ENCODE measurements around the gene PCDHGB6.
A peak's percentile ranks its signal among the peaks of the same experiment; 100 is the strongest.
"Not testable (repeated sequence)": the region's sequence is repeated elsewhere in the genome, so short reads cannot be mapped to it uniquely, and the experiment has no call there.

Gene PCDHGB6

GRCh38 chr5:141389153-141390042, 18.4 kb upstream of the PCDHGB6 start:
- no peak for DNase-seq

GRCh38 chr5:141392429-141393198, 15.2 kb upstream of the PCDHGB6 start, which contains the start of gene PCDHGA8:
Gene PCDHGA8 (plus strand): TSS chr5:141392633. CDS start chr5:141392814, 181 bp downstream.
- peak; percentile 39 for DNase-seq

GRCh38 chr5:141393267-141393666, 14.6 kb upstream of the PCDHGB6 start:
- no peak for DNase-seq

- not testable (repeated sequence) for DNase-seq
Measured at GRCh38 chr5:141394401-141395187, 13.2 kb upstream of the PCDHGB6 start.

- DNase-seq = not testable (repeated sequence)
Measured at GRCh38 chr5:141397756-141398551, 9.9 kb upstream of the PCDHGB6 start, which contains the start of gene PCDHGB5. Gene PCDHGB5 (plus strand): TSS chr5:141397947. CDS start chr5:141398128, 181 bp downstream.

GRCh38 chr5:141398608-141399007, 9.2 kb upstream of the PCDHGB6 start:
- DNase-seq = no peak

- no peak for DNase-seq
Measured at GRCh38 chr5:141399555-141400258, 8.1 kb upstream of the PCDHGB6 start.

GRCh38 chr5:141402553-141403243, 5.1 kb upstream of the PCDHGB6 start, which contains the start of gene PCDHGA9:
Gene PCDHGA9 (plus strand): TSS chr5:141402778. CDS start chr5:141402953, 175 bp downstream.
- DNase-seq = peak; percentile 73

- DNase-seq = no peak
Measured at GRCh38 chr5:141403387-141403786, 4.4 kb upstream of the PCDHGB6 start.

GRCh38 chr5:141409598-141410306, 1.9 kb downstream of the PCDHGB6 start:
- no peak for DNase-seq

- DNase-seq = no peak
Measured at GRCh38 chr5:141411575-141411974, 3.8 kb downstream of the PCDHGB6 start.

- peak; percentile 35 for DNase-seq
Measured at GRCh38 chr5:141412854-141413539, 5.2 kb downstream of the PCDHGB6 start, which contains the start of gene PCDHGA10. Gene PCDHGA10 (plus strand): TSS chr5:141412987. CDS start chr5:141413176, 189 bp downstream.

GRCh38 chr5:141413540-141414069, 5.8 kb downstream of the PCDHGB6 start:
- DNase-seq = no peak

- not testable (repeated sequence) for DNase-seq
Measured at GRCh38 chr5:141414548-141415274, 6.9 kb downstream of the PCDHGB6 start.

- not testable (repeated sequence) for DNase-seq
Measured at GRCh38 chr5:141415275-141415618, 7.4 kb downstream of the PCDHGB6 start.

GRCh38 chr5:141417494-141418172, 9.8 kb downstream of the PCDHGB6 start, which contains the start of gene PCDHGB7:
Gene PCDHGB7 (plus strand): TSS chr5:141417677. CDS start chr5:141417860, 183 bp downstream.
- peak; percentile 15 for DNase-seq
